Neural progenitor cell (in vitro differentiated cells): ENCODE measurements around the gene FNIP1. TPM values are rescaled to one million over a fixed set of nuclear protein-coding genes. Genes with fewer than 3 reads are reported as not detected.

Source experiments
- DNase-seq: peaks from one replicate; pipeline ENCODE4 v3.0.0-alpha.2; 2016; ENCODE audit warnings: low spot score
- H2AFZ ChIP-seq: fragments of 200-600 bp; sonication (generic); replicated peaks from 2 replicates; pipeline ENCODE4 v1.6.1; 2016; ENCODE audit warnings: antibody characterized with exemption
- H3F3A ChIP-seq: fragments of 200-600 bp; sonication (generic); 2 replicates; pipeline ENCODE4 v1.6.1; 2016; ENCODE audit warnings: antibody characterized with exemption, low read depth
- H3K27ac ChIP-seq: fragments of 200-600 bp; sonication (generic); 2 replicates; pipeline ENCODE4 v1.5.1; 2016; ENCODE audit warnings: mild to moderate bottlenecking
- H3K27me3 ChIP-seq: fragments of 200-600 bp; sonication (generic); 2 replicates; pipeline ENCODE4 v1.6.1; 2016; ENCODE audit warnings: mild to moderate bottlenecking, moderate library complexity
- H3K36me3 ChIP-seq: fragments of 200-600 bp; sonication (generic); 2 replicates; pipeline ENCODE4 v1.5.1; 2016
- H3K4me1 ChIP-seq: fragments of 200-600 bp; sonication (generic); 2 replicates; pipeline ENCODE4 v1.6.1; 2016; ENCODE audit warnings: mixed run types
- H3K4me2 ChIP-seq: fragments of 200-600 bp; sonication (generic); 2 replicates; pipeline ENCODE4 v1.6.1; 2016
- H3K4me3 ChIP-seq: fragments of 200-600 bp; sonication (generic); 2 replicates; pipeline ENCODE4 v1.5.1; 2016
- H3K79me2 ChIP-seq: fragments of 200-600 bp; sonication (generic); 2 replicates; pipeline ENCODE4 v1.6.1; 2016; ENCODE audit warnings: low read depth
- H3K9ac ChIP-seq: fragments of 200-600 bp; sonication (generic); 2 replicates; pipeline ENCODE4 v1.6.1; 2016
- H3K9me3 ChIP-seq: fragments of 200-600 bp; sonication (generic); 2 replicates; pipeline ENCODE4 v1.5.1; 2016; ENCODE audit warnings: low read depth
- H4K20me1 ChIP-seq: fragments of 200-600 bp; sonication (generic); 2 replicates; pipeline ENCODE4 v1.6.1; 2016; ENCODE audit warnings: low read depth
- H3K27ac Mint-ChIP-seq: 3 replicates; pipeline ENCODE4 v1.8.0; 2021; ENCODE audit warnings: mixed read lengths
- H3K27me3 Mint-ChIP-seq: 2 replicates; pipeline ENCODE4 v1.8.0; 2022; ENCODE audit warnings: low read depth, mild to moderate bottlenecking, inconsistent platforms, moderate library complexity, mixed read lengths; ENCODE audit not compliant: insufficient read depth
- H3K36me3 Mint-ChIP-seq: 3 replicates; pipeline ENCODE4 v1.8.0; 2021; ENCODE audit warnings: mixed read lengths
- H3K4me1 Mint-ChIP-seq: 3 replicates; pipeline ENCODE4 v1.8.0; 2021; ENCODE audit warnings: mixed read lengths
- H3K4me3 Mint-ChIP-seq: 3 replicates; pipeline ENCODE4 v1.8.0; 2021; ENCODE audit warnings: mild to moderate bottlenecking, moderate library complexity, mixed read lengths
- H3K9me3 Mint-ChIP-seq: 3 replicates; pipeline ENCODE4 v1.8.0; 2020; ENCODE audit warnings: mixed read lengths
- CTCF ChIP-seq: fragments of 200-600 bp; sonication (generic); IDR thresholded peaks from 2 replicates; pipeline ENCODE4 v1.5.1; 2017; ENCODE audit warnings: antibody characterized with exemption, mild to moderate bottlenecking
- EZH2 ChIP-seq: fragments of 200-600 bp; sonication (generic); IDR thresholded peaks from 2 replicates; pipeline ENCODE4 v1.6.1; 2017; ENCODE audit warnings: antibody characterized with exemption, mild to moderate bottlenecking, moderate library complexity
- EZH2phosphoT487 ChIP-seq: fragments of 200-600 bp; sonication (generic); IDR thresholded peaks from 2 replicates; pipeline ENCODE4 v1.6.1; 2017; ENCODE audit warnings: antibody characterized with exemption
- total RNA-seq: library from RNA; depleted of rRNA; stranded (reverse); fragments of >200 nt; gene quantifications from 2 replicates; pipeline ENCODE4 v1.2.3, GENCODE V29; 2015; ENCODE audit warnings: low replicate concordance

The FNIP1 gene
- total RNA-seq, 1 donor from 2014 or later, result 44.4 TPM

GRCh38 chr5:131634996-131635683 is 161.7 kb downstream of the FNIP1 start, which contains the start of gene RAPGEF6:
RAPGEF6 (minus strand) TSS chr5:131635229; CDS start chr5:131635030, 199 bp downstream.
- peak within 1 kb of the TSS; percentile 87 for H2AFZ ChIP-seq
- no peaks in the 10 kb centered on the region for H3K36me3 Mint-ChIP-seq
- H3K4me3 Mint-ChIP-seq, result peak within 1 kb of the TSS; percentile 98
- H3K36me3 ChIP-seq, result no peaks in the 10 kb centered on the region
- peaks cover 19% of the 10 kb centered on the region for H4K20me1 ChIP-seq
- H3K4me3 ChIP-seq, result peak within 1 kb of the TSS; percentile 73
- H3K27ac Mint-ChIP-seq, result peak within 1 kb of the TSS; percentile 98
- DNase-seq, result peak; percentile 98
- TF ChIP-seq EZH2phosphoT487 (no peak), CTCF (no peak), EZH2 (no peak)
- H3K27ac ChIP-seq, result peak within 1 kb of the TSS; percentile 94
- peak within 1 kb of the TSS; percentile 66 for H3K9ac ChIP-seq
- peaks cover 16% of the 10 kb centered on the region for H3F3A ChIP-seq
- peaks cover 12% of the 10 kb centered on the region for H3K4me1 ChIP-seq
- H3K4me2 ChIP-seq, result peak within 1 kb of the TSS; percentile 87
- no peaks in the 10 kb centered on the region for H3K27me3 Mint-ChIP-seq
- H3K9me3 ChIP-seq, result no peaks in the 10 kb centered on the region
- no peaks in the 10 kb centered on the region for H3K9me3 Mint-ChIP-seq
- H3K79me2 ChIP-seq, result peaks cover 48% of the 10 kb centered on the region
- H3K4me1 Mint-ChIP-seq, result peaks cover 18% of the 10 kb centered on the region
- no peaks in the 10 kb centered on the region for H3K27me3 ChIP-seq

- no peaks in the 10 kb centered on the region for H3K36me3 ChIP-seq
- Mint-ChIP-seq H3K27me3 (no peaks in the 10 kb centered on the region), H3K36me3 (no peaks in the 10 kb centered on the region), H3K4me3 (peak overlapping the region; percentile 98), H3K9me3 (no peaks in the 10 kb centered on the region), H3K4me1 (peaks cover 18% of the 10 kb centered on the region), H3K27ac (peak overlapping the region; percentile 98)
- H3K27me3 ChIP-seq, result no peaks in the 10 kb centered on the region
- peak overlapping the region; percentile 87 for H2AFZ ChIP-seq
- H3K4me3 ChIP-seq, result peak overlapping the region; percentile 73
- H4K20me1 ChIP-seq, result peaks cover 19% of the 10 kb centered on the region
- H3F3A ChIP-seq, result peaks cover 16% of the 10 kb centered on the region
- peaks cover 12% of the 10 kb centered on the region for H3K4me1 ChIP-seq
- peak; percentile 11 for TF ChIP-seq CTCF
- no peak for TF ChIP-seq EZH2phosphoT487
- peak overlapping the region; percentile 87 for H3K4me2 ChIP-seq
- peak overlapping the region; percentile 66 for H3K9ac ChIP-seq
- peak overlapping the region; percentile 17 for H3K27ac ChIP-seq
- DNase-seq, result peak; percentile 88
- H3K9me3 ChIP-seq, result no peaks in the 10 kb centered on the region
- H3K79me2 ChIP-seq, result peaks cover 53% of the 10 kb centered on the region
These were observed 162.2 kb downstream of the FNIP1 start for GRCh38 chr5:131634666-131634995.

- TF ChIP-seq EZH2phosphoT487, result no peak
- no peak for TF ChIP-seq CTCF
- no peak for TF ChIP-seq EZH2
These were observed 162.6 kb downstream of the FNIP1 start for GRCh38 chr5:131634238-131634637.

More at GRCh38 chr5:131634238-131634637, 162.6 kb downstream of the FNIP1 start:
- H3K4me1 Mint-ChIP-seq, result peaks cover 18% of the 10 kb centered on the region
- H3K4me3 ChIP-seq, result peak overlapping the region; percentile 73
- no peaks in the 10 kb centered on the region for H3K27me3 ChIP-seq
- H3K9me3 ChIP-seq, result no peaks in the 10 kb centered on the region
- no peak for DNase-seq
- H3K9me3 Mint-ChIP-seq, result no peaks in the 10 kb centered on the region
- peaks cover 19% of the 10 kb centered on the region for H4K20me1 ChIP-seq
- no peaks in the 10 kb centered on the region for H3K27me3 Mint-ChIP-seq
- H2AFZ ChIP-seq, result peak overlapping the region; percentile 87
- peak overlapping the region; percentile 29 for H3K9ac ChIP-seq
- H3K36me3 ChIP-seq, result no peaks in the 10 kb centered on the region
- H3K36me3 Mint-ChIP-seq, result peaks cover under 1% of the 10 kb centered on the region
- H3K4me2 ChIP-seq, result peak overlapping the region; percentile 87
- H3K27ac ChIP-seq, result no peak overlapping the region
- peak overlapping the region; percentile 98 for H3K4me3 Mint-ChIP-seq
- H3K4me1 ChIP-seq, result peaks cover 12% of the 10 kb centered on the region
- H3K27ac Mint-ChIP-seq, result peak overlapping the region; percentile 98
- peaks cover 16% of the 10 kb centered on the region for H3F3A ChIP-seq
- peaks cover 57% of the 10 kb centered on the region for H3K79me2 ChIP-seq
